GM18520 (cell line): ENCODE results near the gene TBC1D14.
"Not testable (repeated sequence)": the region's sequence is repeated elsewhere in the genome, so short reads cannot be mapped to it uniquely, and the experiment has no call there.

ENCODE experiments used
- ATAC-seq: cut with Tn5 transposase; IDR thresholded peaks from one replicate; pipeline ENCODE4 v1.9.1; 2021; ENCODE audit not compliant: unreplicated experiment

The TBC1D14 gene

GRCh38 chr4:7075962-7076695 is 166.5 kb downstream of the TBC1D14 start:
- ATAC-seq: no peak

- no peak for ATAC-seq
These were observed 167.1 kb downstream of the TBC1D14 start for GRCh38 chr4:7076696-7077082.

GRCh38 chr4:7077371-7077770 is 167.7 kb downstream of the TBC1D14 start:
- no peak for ATAC-seq

GRCh38 chr4:7078025-7078424 is 168.4 kb downstream of the TBC1D14 start:
- ATAC-seq: no peak

GRCh38 chr4:7079483-7079882 is 169.9 kb downstream of the TBC1D14 start:
- not testable (repeated sequence) for ATAC-seq

GRCh38 chr4:7079909-7080308 is 170.3 kb downstream of the TBC1D14 start:
- not testable (repeated sequence) for ATAC-seq
